ENCODE data around the gene WNT9B.

GRCh38 chr17:46883871-46884520, 32.6 kb downstream of the WNT9B start:
- TF ChIP-seq, protein P1, sequence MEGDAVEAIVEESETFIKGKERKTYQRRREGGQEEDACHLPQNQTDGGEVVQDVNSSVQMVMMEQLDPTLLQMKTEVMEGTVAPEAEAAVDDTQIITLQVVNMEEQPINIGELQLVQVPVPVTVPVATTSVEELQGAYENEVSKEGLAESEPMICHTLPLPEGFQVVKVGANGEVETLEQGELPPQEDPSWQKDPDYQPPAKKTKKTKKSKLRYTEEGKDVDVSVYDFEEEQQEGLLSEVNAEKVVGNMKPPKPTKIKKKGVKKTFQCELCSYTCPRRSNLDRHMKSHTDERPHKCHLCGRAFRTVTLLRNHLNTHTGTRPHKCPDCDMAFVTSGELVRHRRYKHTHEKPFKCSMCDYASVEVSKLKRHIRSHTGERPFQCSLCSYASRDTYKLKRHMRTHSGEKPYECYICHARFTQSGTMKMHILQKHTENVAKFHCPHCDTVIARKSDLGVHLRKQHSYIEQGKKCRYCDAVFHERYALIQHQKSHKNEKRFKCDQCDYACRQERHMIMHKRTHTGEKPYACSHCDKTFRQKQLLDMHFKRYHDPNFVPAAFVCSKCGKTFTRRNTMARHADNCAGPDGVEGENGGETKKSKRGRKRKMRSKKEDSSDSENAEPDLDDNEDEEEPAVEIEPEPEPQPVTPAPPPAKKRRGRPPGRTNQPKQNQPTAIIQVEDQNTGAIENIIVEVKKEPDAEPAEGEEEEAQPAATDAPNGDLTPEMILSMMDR (IDR thresholded peaks at IDR 0.05) = no peak
- TF ChIP-seq POLR2AphosphoS5 (IDR thresholded peaks at IDR 0.05; ENCODE audit: low read depth, low read length) (no peak), SIN3A (IDR thresholded peaks at IDR 0.05; ENCODE audit: borderline replicate concordance, insufficient read depth, low read depth, low read length) (no peak)
- TF ChIP-seq, protein P2, sequence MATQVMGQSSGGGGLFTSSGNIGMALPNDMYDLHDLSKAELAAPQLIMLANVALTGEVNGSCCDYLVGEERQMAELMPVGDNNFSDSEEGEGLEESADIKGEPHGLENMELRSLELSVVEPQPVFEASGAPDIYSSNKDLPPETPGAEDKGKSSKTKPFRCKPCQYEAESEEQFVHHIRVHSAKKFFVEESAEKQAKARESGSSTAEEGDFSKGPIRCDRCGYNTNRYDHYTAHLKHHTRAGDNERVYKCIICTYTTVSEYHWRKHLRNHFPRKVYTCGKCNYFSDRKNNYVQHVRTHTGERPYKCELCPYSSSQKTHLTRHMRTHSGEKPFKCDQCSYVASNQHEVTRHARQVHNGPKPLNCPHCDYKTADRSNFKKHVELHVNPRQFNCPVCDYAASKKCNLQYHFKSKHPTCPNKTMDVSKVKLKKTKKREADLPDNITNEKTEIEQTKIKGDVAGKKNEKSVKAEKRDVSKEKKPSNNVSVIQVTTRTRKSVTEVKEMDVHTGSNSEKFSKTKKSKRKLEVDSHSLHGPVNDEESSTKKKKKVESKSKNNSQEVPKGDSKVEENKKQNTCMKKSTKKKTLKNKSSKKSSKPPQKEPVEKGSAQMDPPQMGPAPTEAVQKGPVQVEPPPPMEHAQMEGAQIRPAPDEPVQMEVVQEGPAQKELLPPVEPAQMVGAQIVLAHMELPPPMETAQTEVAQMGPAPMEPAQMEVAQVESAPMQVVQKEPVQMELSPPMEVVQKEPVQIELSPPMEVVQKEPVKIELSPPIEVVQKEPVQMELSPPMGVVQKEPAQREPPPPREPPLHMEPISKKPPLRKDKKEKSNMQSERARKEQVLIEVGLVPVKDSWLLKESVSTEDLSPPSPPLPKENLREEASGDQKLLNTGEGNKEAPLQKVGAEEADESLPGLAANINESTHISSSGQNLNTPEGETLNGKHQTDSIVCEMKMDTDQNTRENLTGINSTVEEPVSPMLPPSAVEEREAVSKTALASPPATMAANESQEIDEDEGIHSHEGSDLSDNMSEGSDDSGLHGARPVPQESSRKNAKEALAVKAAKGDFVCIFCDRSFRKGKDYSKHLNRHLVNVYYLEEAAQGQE (IDR thresholded peaks at IDR 0.05; ENCODE audit: insufficient read depth in 1 of 2, low read depth in 2 of 2, low read length in 1 of 2) = no peak

Measured in Panc1 (cell line).